GM12892 (cell line): ENCODE data around the gene SBF1.

ENCODE experiments used
- POLR2A ChIP-seq: IDR thresholded peaks from 2 replicates; pipeline ENCODE4 v1.6.1; 2011; ENCODE audit warnings: low read depth, low read length, control low read depth
- POLR2AphosphoS5 ChIP-seq: IDR thresholded peaks from 2 replicates; pipeline ENCODE4 v1.6.1; 2011; ENCODE audit warnings: low read depth, low read length, control low read depth
- TAF1 ChIP-seq: IDR thresholded peaks from 2 replicates; pipeline ENCODE4 v1.6.1; 2011; ENCODE audit warnings: low read depth, mild to moderate bottlenecking, control low read depth, low read length, borderline replicate concordance

DNA sequence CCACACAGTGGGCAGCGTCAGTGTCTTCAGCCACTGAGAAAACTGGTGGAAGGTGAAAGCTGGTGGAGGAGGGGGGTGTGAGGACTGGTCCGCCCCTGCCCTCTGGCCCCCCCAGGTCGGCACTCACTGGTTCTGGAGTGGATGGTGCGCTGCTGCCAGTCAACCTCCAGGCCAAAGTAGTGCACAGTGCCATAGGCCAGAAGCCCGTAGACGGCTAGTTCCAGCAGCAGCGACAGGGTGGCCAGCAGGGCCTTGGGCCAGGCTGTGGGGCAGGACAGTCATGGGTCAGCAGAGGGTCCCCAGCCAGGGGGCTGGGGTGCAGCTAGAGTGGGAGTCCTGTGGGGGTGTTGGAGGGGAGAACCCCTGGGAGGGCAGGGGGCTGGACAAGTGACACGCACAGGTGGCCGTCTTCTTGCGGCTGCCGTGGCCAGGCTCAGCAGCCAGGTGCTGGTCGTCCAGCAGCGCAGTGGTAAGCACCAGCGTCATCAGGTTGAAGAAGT lies 30.5 kb upstream of the SBF1 start:
- TF ChIP-seq POLR2AphosphoS5 (no peak), POLR2A (no peak), TAF1 (no peak)
